GM12878 (cell line): ENCODE measurements around the gene SLC38A8. TPM values are rescaled to one million over a fixed set of nuclear protein-coding genes. Genes with fewer than 3 reads are reported as not detected.

Experiments used
- ATAC-seq: fragments of 200-7000 bp; cut with Tn5 transposase; 3 replicates; pipeline ENCODE4 v1.9.1; 2020; ENCODE audit warnings: mild to moderate bottlenecking, moderate library complexity
- BruUV-seq: library from RNA; stranded (reverse); fragments of 400-500 nt; replicated peaks from 2 replicates; lab custom pipeline; 2021; lab: Mats Ljungman, UMichigan
- CTCF ChIA-PET: fragments of 300-600 bp; sonication (Branson Sonifier 250); formaldehyde crosslinking; extraction: SDS; loops from one replicate; lab custom pipeline; 2021; ENCODE audit warnings: inconsistent platforms; lab: Yijun Ruan, JAX
- POLR2A ChIA-PET: fragments of 350-600 bp; formaldehyde crosslinking; extraction: SDS; loops from one replicate; lab custom pipeline; 2021; ENCODE audit warnings: inconsistent platforms; lab: Charles Lee
- RAD21 ChIA-PET: fragments of 300-600 bp; sonication (Branson Sonifier 250); formaldehyde crosslinking; loops from one replicate; lab custom pipeline; 2023; ENCODE audit warnings: antibody characterized with exemption; ENCODE audit not compliant: unreplicated experiment; lab: Charles Lee
- SMC1A ChIA-PET: fragments of 300-600 bp; sonication (Branson Sonifier 250); formaldehyde crosslinking; loops from one replicate; lab custom pipeline; 2023; ENCODE audit not compliant: unreplicated experiment, uncharacterized antibody; lab: Charles Lee
- DNase-seq: peaks from one replicate; pipeline ENCODE4 v3.0.0-alpha.2; 2011; ENCODE audit warnings: low read depth, low spot score
- FAIRE-seq: peaks from 3 replicates; lab custom pipeline; 2011; peaks lifted over from hg19 to GRCh38; lab: Jason Lieb, UNC
- H2AFZ ChIP-seq: 2 replicates; pipeline ENCODE4 v1.6.0; 2011; ENCODE audit warnings: low read depth, low read length, control low read depth; ENCODE audit not compliant: control insufficient read depth
- H3K27ac ChIP-seq: 2 replicates; pipeline ENCODE4 v1.5.1; 2011; ENCODE audit warnings: control low read depth; ENCODE audit not compliant: control insufficient read depth, insufficient read depth
- H3K27me3 ChIP-seq, 2 experiments: replicated peaks in 1 of 2; 2 replicates each; pipeline versions ENCODE4 v1.6.0 to v1.6.1; 2011; ENCODE audit warnings: low read length in 1 of 2; ENCODE audit not compliant: control insufficient read depth in 2 of 2, insufficient read depth in 2 of 2
- H3K36me3 ChIP-seq, 2 experiments: 2 replicates each; pipeline ENCODE4 v1.5.1; 2011; ENCODE audit warnings: low read length in 1 of 2; ENCODE audit not compliant: control insufficient read depth in 2 of 2, insufficient read depth in 2 of 2
- H3K4me1 ChIP-seq: 2 replicates; pipeline ENCODE4 v1.6.1; 2011; ENCODE audit warnings: mild to moderate bottlenecking, low read length, moderate library complexity, mixed read lengths; ENCODE audit not compliant: control insufficient read depth, insufficient read depth
- H3K4me2 ChIP-seq: 2 replicates; pipeline ENCODE4 v1.6.0; 2011; ENCODE audit warnings: control low read depth; ENCODE audit not compliant: control insufficient read depth, insufficient read depth
- H3K4me3 ChIP-seq: fragments of 200-600 bp; sonication (generic); 2 replicates; pipeline ENCODE4 v1.5.1; 2016
- H3K79me2 ChIP-seq: 2 replicates; pipeline ENCODE4 v1.6.0; 2011; ENCODE audit warnings: low read length; ENCODE audit not compliant: control insufficient read depth, insufficient read depth
- H3K9ac ChIP-seq: 2 replicates; pipeline ENCODE4 v1.8.0; 2011; ENCODE audit warnings: low read length, control low read depth, mixed read lengths; ENCODE audit not compliant: control insufficient read depth, insufficient read depth
- H3K9me3 ChIP-seq: replicated peaks from 3 replicates; pipeline ENCODE4 v1.5.1; 2011; ENCODE audit warnings: mild to moderate bottlenecking, low read length; ENCODE audit not compliant: control insufficient read depth, insufficient read depth
- H4K20me1 ChIP-seq: 2 replicates; pipeline ENCODE4 v1.6.0; 2011; ENCODE audit not compliant: control insufficient read depth, insufficient read depth
- DPF2 ChIP-seq: fragments of 450-650 bp; IDR thresholded peaks from 2 replicates; pipeline ENCODE4 v1.6.1; 2017; ENCODE audit warnings: mild to moderate bottlenecking
- EED ChIP-seq: sonication (generic); IDR thresholded peaks from 2 replicates; pipeline ENCODE4 v1.6.1; 2016; ENCODE audit warnings: antibody characterized with exemption, low read depth
- EGR1 ChIP-seq, 2 experiments: IDR thresholded peaks; 1 replicate in 1 of 2; 2 replicates in 1 of 2; pipeline ENCODE4 v1.6.1; 2011 to 2012; ENCODE audit warnings: low read depth in 2 of 2, low read length in 2 of 2, borderline replicate concordance in 1 of 2, mild to moderate bottlenecking in 1 of 2, moderate library complexity in 1 of 2
- MEF2B ChIP-seq: fragments of 450-650 bp; IDR thresholded peaks from 2 replicates; pipeline ENCODE4 v1.6.1; 2018; ENCODE audit warnings: mild to moderate bottlenecking, moderate library complexity; ENCODE audit not compliant: partially characterized antibody, poor library complexity, severe bottlenecking
- MTA2 ChIP-seq: fragments of 450-650 bp; IDR thresholded peaks from 2 replicates; pipeline ENCODE4 v1.6.1; 2016; ENCODE audit warnings: low read depth, mild to moderate bottlenecking, moderate library complexity
- NR2F1 ChIP-seq: fragments of 450-650 bp; conservative IDR thresholded peaks from 2 replicates; pipeline ENCODE4 v1.6.1; 2017; ENCODE audit warnings: mild to moderate bottlenecking
- RAD21 ChIP-seq: IDR thresholded peaks from 2 replicates; pipeline ENCODE4 v1.6.1; 2011; ENCODE audit warnings: mild to moderate bottlenecking, low read depth, low read length, moderate library complexity; ENCODE audit not compliant: insufficient read depth
- RAD51 ChIP-seq: fragments of 450-650 bp; IDR thresholded peaks from 2 replicates; pipeline ENCODE4 v1.6.1; 2016; ENCODE audit warnings: moderate library complexity, mild to moderate bottlenecking, inconsistent platforms
- SMAD5 ChIP-seq: IDR thresholded peaks from 2 replicates; pipeline ENCODE4 v1.6.1; 2016; ENCODE audit warnings: antibody characterized with exemption, low read depth
- STAT1 ChIP-seq: fragments of 450-650 bp; conservative IDR thresholded peaks from 2 replicates; pipeline ENCODE4 v1.6.1; 2014; ENCODE audit warnings: antibody characterized with exemption, mild to moderate bottlenecking
- ZBTB40 ChIP-seq: fragments of 450-650 bp; IDR thresholded peaks from 2 replicates; pipeline ENCODE4 v1.6.1; 2016; ENCODE audit warnings: mild to moderate bottlenecking, moderate library complexity, borderline replicate concordance
- WGBS: methylation state at CpG from one replicate; pipeline ENCODE4 v1.1.6; 2016; ENCODE audit warnings: low lambda C conversion rate; ENCODE audit not compliant: insufficient replicate concordance, insufficient coverage; ENCODE audit errors: missing lambda C conversion rate; 5-methylcytosine and 5-hydroxymethylcytosine counted together
- in situ Hi-C: fragments of 300-500 bp; cut with MboI; formaldehyde crosslinking; loops from 9 replicates; pipeline ENCODE4 v1.14.3; 2018; ENCODE audit warnings: mixed read lengths
- intact Hi-C: fragments of 100-400 bp; cut with micrococcal nuclease; formaldehyde crosslinking; loops from one replicate; pipeline ENCODE4 v1.14.2; 2022; ENCODE audit not compliant: unreplicated experiment
- polyA plus RNA-seq, 11 experiments: library from polyadenylated mRNA; depleted of rRNA in 4 of 11; unstranded in 6 of 11; stranded (reverse) in 5 of 11; fragments of >200 nt; fragmentation: Nextera tagmentation in 4 of 11; fragmentation: Illumina TruSeq in 1 of 11; extraction: Ambion mirVana in 4 of 11; extraction: Trizol in 1 of 11; gene quantifications; 1 replicate in 1 of 11; 2 replicates in 10 of 11; pipeline versions ENCODE4 v1.2.1 to v1.2.3, GENCODE V29; 2011 to 2016; ENCODE audit warnings: inconsistent platforms in 2 of 11, missing spikeins in 2 of 11, low read depth in 1 of 11
- total RNA-seq, 4 experiments: library from RNA; depleted of rRNA in 3 of 4; stranded (reverse); fragments of >200 nt in 3 of 4; fragmentation: Illumina TruSeq in 1 of 4; extraction: Trizol in 1 of 4; gene quantifications; 2 replicates each; pipeline versions ENCODE4 v1.2.1 to v1.2.3, GENCODE V29; 2013 to 2021

The SLC38A8 gene
- total and polyA plus RNA-seq, 10 of the 15 experiments (the other 5 are each of a cell fraction or from before 2014, with no cell fraction given) = not detected

- BruUV-seq = no TSS peak
- ChIA-PET RAD21 (interaction anchor here (0.7 to 7.3 kb wide), 5 partner anchors 21 to 101 kb away, joined by 3 to 49 read pairs (median 9); partner anchors contain the start of genes MBTPS1 and TAF1C), CTCF (interaction anchor here (0.6 to 7.9 kb wide), 12 partner anchors 20 to 421 kb away, joined by 3 to 102 read pairs (median 6); partner anchors contain the start of genes ADAD2, MBTPS1 and TAF1C), SMC1A (interaction anchor here (0.9 to 7.1 kb wide), 9 partner anchors 17 to 101 kb away, joined by 3 to 61 read pairs (median 5); partner anchors contain the start of genes MBTPS1 and TAF1C), POLR2A (no interaction called here)
- Histone ChIP-seq H3K79me2 (no peaks in the 10 kb centered on the region), H2AFZ (no peak overlapping the region), H3K9me3 (no peaks in the 10 kb centered on the region), H3K4me2 (peak overlapping the region; percentile 49), H3K4me3 (no peak overlapping the region), H3K4me1 (peaks cover 49% of the 10 kb centered on the region), H3K27me3 (no peaks in the 10 kb centered on the region), H3K27ac (peak overlapping the region; percentile 8; the same call in 1 of the 2 replicates), H4K20me1 (peaks cover 10% of the 10 kb centered on the region), H3K36me3 (peaks cover 18 to 43% of the 10 kb centered on the region in 2 experiments), H3K9ac (no peak overlapping the region)
- ATAC-seq = no peak
- in situ Hi-C loops (loop anchor here (5.0 kb wide), 2 partner anchors 56 to 101 kb away; partner anchors contain the start of gene TAF1C), intact Hi-C loops (loop anchor here (5.0 kb wide), 1 partner anchor 221 kb away; no protein-coding TSS in a partner anchor)
- no peak for FAIRE-seq
- TF ChIP-seq EED = 0 out of 2 replicates have a peak, but pooled peaks have one; percentile 11
- TF ChIP-seq SMAD5 = no peak
- 96% methylated on average over 11 of the region's 11 CpGs for WGBS
- no peak for DNase-seq
Observed at GRCh38 chr16:84086341-84086740, 43.7 kb upstream of the SLC38A8 start.

GRCh38 chr16:84085773-84086172 lies 43.2 kb upstream of the SLC38A8 start:
- peaks cover 49% of the 10 kb centered on the region for H3K4me1 ChIP-seq
- ChIA-PET SMC1A (interaction anchor here (1.0 to 7.1 kb wide), 8 partner anchors 18 to 102 kb away, joined by 3 to 61 read pairs (median 5); partner anchors contain the start of genes MBTPS1 and TAF1C), POLR2A (no interaction called here), CTCF (interaction anchor here (0.6 to 7.9 kb wide), 16 partner anchors 20 to 421 kb away, joined by 3 to 102 read pairs (median 6); partner anchors contain the start of genes ADAD2, MBTPS1 and TAF1C), RAD21 (interaction anchor here (0.7 to 7.3 kb wide), 6 partner anchors 20 to 101 kb away, joined by 3 to 49 read pairs (median 8); partner anchors contain the start of genes MBTPS1 and TAF1C)
- peak overlapping the region; percentile 49 for H3K4me2 ChIP-seq
- no peaks in the 10 kb centered on the region for H3K27me3 ChIP-seq
- no peak for DNase-seq
- H3K9ac ChIP-seq = no peak overlapping the region
- no peak overlapping the region for H3K27ac ChIP-seq
- FAIRE-seq = peak; percentile 61
- ATAC-seq = peak; percentile 53
- in situ Hi-C loops = loop anchor here (5.0 kb wide), 2 partner anchors 57 to 102 kb away; partner anchors contain the start of gene TAF1C
- no peaks in the 10 kb centered on the region for H3K9me3 ChIP-seq
- WGBS = under 1% methylated on average over 6 of the region's 6 CpGs
- peaks cover 18 to 43% of the 10 kb centered on the region in 2 experiments for H3K36me3 ChIP-seq
- H2AFZ ChIP-seq = no peak overlapping the region
- no peaks in the 10 kb centered on the region for H3K79me2 ChIP-seq
- no TSS peak for BruUV-seq
- intact Hi-C loops = loop anchor here (5.0 kb wide), 1 partner anchor 222 kb away; no protein-coding TSS in a partner anchor
- no peak overlapping the region for H3K4me3 ChIP-seq
- H4K20me1 ChIP-seq = peaks cover 10% of the 10 kb centered on the region
- TF ChIP-seq RAD51 (no peak), MTA2 (peak; percentile 42; the same call in 1 of the 2 replicates), ZBTB40 (no peak), RAD21 (no peak), NR2F1 (no peak), MEF2B (no peak), DPF2 (0 out of 2 replicates have a peak, but pooled peaks have one; percentile 29), STAT1 (no peak), EGR1 (IDR thresholded peaks at IDR 0.05; ENCODE audit: borderline replicate concordance in 1 of 2, low read depth in 2 of 2, low read length in 2 of 2) (no peak)
